GM03348 (cell line): ENCODE data around the gene TNFRSF8.
"Not testable (repeated sequence)": the region's sequence is repeated elsewhere in the genome, so short reads cannot be mapped to it uniquely, and the experiment has no call there.

ENCODE experiments used
- DNase-seq: peaks from one replicate; pipeline ENCODE4 v3.0.0; 2012; ENCODE audit warnings: low spot score

The TNFRSF8 gene

GRCh38 chr1:12038356-12039163 lies 24.5 kb upstream of the TNFRSF8 start:
- no peak for DNase-seq

GRCh38 chr1:12039164-12039525 lies 24.0 kb upstream of the TNFRSF8 start:
- no peak for DNase-seq

- DNase-seq, result not testable (repeated sequence)
These were observed 23.2 kb upstream of the TNFRSF8 start for GRCh38 chr1:12039824-12040456.

DNA sequence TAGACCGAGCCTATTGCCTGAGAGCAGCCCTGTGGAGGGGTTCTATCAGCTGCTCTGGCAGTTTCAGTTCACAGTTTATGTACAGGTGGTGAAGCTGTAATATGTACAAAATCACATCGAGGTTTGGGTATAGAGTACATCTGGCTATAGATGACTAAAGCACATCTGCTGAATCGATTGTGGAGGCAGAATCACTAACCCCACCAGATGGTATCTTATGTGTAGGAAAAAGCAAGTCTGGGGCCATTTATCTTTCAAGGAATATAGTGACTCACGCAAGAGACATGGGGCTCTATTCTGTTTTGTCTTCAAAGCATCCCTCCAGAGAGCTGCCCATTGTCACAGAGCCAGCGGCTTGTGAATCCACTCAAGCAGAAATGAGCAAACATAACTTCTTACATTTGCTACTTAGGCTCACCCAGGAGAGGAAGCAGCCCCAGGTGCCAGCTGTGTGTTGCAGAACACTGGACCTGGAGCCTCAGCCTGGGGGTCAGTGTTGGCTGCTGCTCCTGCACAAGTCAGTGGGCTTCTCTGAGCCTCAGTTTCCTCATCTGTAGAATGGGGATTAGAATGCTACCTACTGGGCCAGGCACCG lies 22.5 kb upstream of the TNFRSF8 start:
- DNase-seq, result peak; percentile 91

- not testable (repeated sequence) for DNase-seq
These were observed 18.8 kb upstream of the TNFRSF8 start for GRCh38 chr1:12044187-12044877.

- no peak for DNase-seq
These were observed 16.4 kb upstream of the TNFRSF8 start for GRCh38 chr1:12046749-12047119.

DNA sequence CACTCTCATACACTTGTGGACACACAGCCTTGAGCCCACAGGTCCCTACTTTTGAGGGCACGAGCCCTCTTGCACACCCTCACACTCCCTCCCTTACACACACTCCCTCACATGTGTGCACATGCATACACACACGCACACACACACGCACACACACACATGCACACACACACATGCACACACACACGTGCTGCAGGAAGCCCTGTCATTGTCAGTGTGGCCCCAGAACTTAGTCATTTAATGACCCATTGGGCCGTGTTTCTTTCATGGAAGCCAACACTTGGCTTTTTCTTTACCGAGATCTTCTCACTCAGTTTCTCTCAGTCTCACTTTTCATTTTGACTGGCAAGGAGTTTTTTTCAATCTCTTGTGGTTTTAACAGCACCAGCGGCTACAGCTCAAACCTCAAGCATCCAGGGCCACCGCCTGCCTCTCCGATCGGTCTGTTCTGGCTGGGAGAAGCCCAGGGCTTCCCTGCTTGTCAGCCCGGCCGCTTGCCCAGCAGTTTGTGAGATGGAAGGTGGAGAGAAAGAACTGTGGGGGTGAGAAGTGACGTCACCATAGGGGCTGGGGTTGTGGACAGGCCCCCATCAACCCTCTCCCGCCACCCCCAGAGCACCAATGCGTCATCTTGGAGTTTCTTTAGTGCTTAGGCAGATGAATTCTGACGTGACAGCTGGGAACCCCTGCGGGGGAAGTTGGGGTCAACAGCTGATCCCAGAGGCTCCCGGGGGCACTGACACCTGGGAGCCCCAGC lies 15.8 kb upstream of the TNFRSF8 start:
- no peak for DNase-seq

DNA sequence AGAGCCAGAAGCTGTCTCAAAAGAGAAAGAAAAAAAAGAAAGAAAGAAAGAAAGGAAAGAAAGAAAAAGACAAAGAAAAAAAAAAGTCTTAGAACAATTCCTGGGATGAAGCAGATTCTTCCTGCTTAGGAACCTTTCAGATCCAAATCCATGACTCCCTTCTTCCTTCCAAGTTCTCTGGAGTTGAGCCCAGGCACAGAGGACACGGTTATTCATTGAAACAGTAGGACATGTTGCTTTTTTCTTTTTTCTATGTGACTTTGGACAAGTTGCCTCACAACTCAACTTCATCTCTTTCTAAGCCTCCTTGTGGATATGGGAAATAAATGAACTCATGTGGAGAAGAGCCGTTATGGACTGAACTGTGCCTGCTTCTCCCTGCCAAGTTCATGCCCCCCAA lies 14.7 kb upstream of the TNFRSF8 start:
- no peak for DNase-seq

DNA sequence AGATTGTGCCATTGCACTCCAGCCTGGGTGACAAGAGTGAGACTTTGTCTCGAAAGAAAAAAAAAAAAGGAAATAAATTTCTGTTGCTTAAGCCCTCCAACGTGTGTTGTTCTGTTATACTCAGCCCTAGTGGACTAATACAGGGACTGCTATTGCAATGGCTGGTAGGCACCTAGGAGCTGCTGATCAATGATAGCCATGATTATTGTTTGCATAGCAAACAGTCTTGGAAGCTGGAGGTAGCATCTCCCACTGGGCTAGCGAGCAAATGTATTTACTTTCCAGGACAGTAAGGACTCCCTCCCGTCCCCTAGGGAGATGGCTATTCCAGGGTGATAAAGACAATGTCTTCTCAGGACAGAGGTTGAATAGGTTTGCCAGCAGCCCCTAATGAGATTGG lies 13.5 kb upstream of the TNFRSF8 start:
- no peak for DNase-seq

- no peak for DNase-seq
These were observed 11.7 kb upstream of the TNFRSF8 start for GRCh38 chr1:12051361-12051760.

- peak; percentile 94 for DNase-seq
These were observed 11.0 kb upstream of the TNFRSF8 start for GRCh38 chr1:12052008-12052573.

DNA sequence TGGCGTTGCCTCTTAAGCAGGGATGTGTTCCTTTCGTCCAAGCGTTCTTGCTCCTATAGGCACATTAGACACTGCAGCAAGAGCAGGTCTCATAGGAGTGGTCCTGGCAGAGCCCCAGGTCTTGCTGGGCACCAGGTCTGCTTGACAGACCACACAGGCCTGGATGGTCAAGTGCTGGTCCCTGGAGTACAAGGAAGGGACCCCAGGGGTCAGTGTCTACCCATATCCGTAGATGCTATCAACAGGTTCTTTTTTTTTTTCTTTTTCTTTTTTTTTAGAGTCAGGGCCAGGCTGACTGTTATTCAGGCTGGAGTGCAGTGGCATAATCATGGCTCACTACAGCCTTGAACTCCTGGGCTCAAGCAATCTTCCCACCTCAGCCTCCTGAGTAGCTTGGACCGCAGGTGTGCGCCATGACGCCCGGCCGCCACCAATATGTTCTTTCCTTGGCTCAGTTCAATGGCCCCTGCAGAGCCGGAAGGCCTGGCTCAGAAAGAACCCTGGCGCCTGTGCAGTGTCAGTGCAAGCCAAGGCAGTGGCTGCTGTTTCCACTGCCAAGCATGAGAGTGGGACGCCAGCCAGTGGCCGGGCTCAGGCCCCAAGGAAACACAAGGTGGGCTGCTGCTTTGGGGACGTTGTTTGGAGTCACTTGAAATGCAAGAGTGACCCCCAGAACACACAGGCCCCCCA lies 10.0 kb upstream of the TNFRSF8 start:
- DNase-seq, result peak; percentile 28

DNA sequence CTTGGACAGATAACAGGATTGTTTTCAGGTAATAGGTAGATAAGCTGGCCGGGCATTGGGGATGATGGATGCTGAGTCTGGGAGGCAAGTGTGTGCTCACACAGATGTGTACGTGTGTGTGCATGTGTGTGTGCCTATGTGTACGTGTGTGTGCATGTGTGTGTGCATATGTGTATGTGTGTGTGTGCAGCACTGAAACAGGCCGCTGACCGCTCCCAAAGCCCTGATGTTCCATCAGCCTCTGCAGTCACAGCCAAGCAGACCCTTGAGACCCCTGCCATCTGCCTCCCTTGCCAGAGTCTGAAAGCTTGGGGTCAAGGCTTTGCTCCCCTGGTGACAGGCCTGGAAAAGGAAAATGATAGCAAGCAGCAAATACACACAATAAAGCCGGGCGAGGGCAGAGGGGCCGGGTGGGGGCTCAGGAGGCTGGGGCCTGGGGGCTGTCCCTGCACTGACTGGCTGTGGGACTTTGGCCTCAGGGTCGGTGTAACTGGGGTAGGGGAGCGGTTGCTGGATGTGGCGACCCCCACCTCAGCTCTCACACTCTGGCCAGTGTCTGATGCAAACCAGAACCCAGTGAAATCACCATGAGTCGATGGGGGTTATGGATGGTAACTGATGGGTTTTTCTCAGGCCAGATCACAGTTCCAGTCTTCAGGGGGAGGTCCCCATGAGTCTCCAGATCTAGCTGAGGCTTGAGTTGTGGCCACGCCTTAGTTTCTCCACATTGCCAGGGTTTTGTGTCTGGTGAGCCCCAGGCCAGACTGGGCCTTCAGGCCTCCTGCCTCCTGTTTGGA lies 9.2 kb upstream of the TNFRSF8 start:
- no peak for DNase-seq

- no peak for DNase-seq
These were observed 7.8 kb upstream of the TNFRSF8 start for GRCh38 chr1:12055259-12055658.

DNA sequence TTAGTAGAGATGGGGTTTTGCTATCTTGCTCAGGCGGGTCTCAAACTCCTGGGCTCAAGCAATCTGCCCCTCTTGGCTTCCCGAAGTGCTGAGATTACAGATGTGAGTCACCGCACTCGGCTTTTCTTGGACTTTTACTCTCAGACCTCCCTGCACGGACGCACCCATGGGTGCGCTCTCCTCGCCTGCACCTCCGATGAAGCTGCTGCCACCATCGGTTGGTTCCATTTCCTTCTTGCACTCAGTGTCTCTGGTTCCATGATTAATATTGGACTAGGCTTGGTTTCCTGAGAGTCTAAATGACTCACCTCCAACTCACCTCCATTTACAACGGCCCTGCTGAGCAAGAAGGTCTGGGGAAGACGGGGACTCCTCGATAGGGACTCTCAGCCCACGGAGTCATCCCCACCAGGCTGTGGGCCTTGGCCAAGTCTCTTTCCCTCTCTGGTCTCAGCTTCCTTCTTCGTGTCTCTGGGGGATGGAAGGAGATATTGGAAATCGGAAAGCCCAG lies 6.7 kb upstream of the TNFRSF8 start:
- no peak for DNase-seq

DNA sequence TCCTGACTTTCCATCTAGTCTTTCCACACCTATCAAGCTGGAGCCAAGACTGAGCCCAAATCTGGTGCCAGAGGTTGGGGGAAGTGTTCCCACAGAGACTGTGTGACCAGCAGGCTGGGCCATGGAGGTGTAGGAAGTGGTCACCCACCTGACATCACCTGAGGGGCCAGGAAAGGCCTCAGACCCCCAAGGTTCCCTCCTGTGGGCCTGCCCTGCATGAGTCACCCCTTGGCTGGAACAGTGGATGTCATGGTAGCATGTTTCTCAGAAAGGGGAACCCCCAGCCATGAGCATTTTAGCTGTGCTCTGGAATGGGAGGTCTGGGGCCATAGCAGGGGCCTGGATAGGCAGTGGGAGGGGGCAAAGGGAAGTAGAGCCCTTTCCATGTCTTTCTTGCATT lies 5.7 kb upstream of the TNFRSF8 start:
- DNase-seq, result no peak

DNA sequence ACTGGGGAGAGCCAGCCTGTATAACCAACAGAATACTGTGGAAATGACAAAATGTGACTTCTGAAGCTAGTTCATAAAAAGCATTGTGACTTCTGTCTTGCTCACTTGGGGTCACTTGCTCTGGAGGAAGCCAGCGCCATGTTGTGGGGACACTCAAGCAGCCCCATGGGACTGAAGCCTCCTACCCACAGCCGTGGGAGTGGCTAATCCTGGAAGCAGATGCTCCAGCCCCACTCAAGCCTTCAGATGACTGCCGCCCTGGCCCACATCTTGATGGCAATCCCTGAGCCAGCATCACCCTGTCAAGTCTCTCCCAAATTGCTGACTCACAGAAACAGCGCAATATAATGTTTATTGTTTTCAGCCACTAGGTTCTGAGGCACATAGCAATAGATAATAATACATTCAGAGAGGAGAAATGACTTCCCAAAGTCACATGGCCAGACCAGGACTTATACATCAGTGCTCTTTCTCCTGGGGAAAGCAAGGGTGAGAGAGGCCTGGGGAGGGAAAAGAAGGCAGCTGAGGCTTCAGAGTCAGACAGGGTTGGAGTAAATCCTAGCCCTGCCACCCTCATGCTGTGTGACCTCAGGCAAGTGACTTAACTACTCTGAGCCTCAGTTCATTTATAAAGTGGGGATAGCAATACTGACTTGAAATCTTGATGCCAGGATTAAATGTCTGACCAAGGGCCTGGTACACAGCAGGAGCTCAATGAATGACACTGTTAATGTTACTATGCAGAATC lies 5.0 kb upstream of the TNFRSF8 start:
- no peak for DNase-seq

DNA sequence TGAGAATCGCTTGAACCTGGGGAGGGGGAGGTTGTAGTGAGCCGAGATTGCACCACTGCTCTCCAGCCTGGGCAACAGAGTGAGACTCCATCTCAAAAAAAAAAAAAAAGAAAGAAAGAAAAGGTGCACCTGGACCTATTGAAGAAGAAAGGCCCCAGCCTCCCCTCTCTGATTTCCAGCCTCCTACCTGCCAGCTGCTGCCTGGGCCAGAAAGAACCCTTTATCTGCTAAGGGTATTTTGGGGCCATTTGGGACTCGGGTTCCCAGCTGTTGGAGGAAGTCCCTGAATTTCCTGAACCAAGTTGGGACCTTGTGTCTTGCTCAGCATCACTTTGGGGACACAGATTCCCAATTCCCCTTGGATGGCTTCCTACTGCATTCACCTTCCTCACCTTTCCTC lies 3.9 kb upstream of the TNFRSF8 start:
- DNase-seq, result no peak

GRCh38 chr1:12059722-12060464 lies 3.2 kb upstream of the TNFRSF8 start:
- DNase-seq, result no peak
